ENCODE data around the gene TMEM245. TPM values are rescaled to one million over a fixed set of nuclear protein-coding genes. Genes with fewer than 3 reads are reported as not detected.

The TMEM245 gene
- total and polyA plus RNA-seq, 9 donors: 29.4 to 43.3 (median 39.4) TPM

GRCh38 chr9:109050444-109050843 lies 69.3 kb downstream of the TMEM245 start:
- 63% methylated on average over 3 of the region's 7 CpGs for WGBS (ENCODE audit: insufficient coverage)
- Histone ChIP-seq H3K36me3 (ENCODE audit: control insufficient read depth, insufficient read depth, low read length) (peaks cover 54% of the 10 kb centered on the region), H3K27me3 (ENCODE audit: control insufficient read depth, insufficient read depth, low read length) (no peaks in the 10 kb centered on the region), H3K4me1 (ENCODE audit: control insufficient read depth, insufficient read depth, low read length) (no peaks in the 10 kb centered on the region), H3K4me3 (ENCODE audit: low read length) (no peak overlapping the region), H3K27ac (ENCODE audit: low read length) (no peak overlapping the region), H3K9me3 (replicated peaks; ENCODE audit: control insufficient read depth, low read depth, low read length) (no peaks in the 10 kb centered on the region)
- DNase-seq: no peak

DNA sequence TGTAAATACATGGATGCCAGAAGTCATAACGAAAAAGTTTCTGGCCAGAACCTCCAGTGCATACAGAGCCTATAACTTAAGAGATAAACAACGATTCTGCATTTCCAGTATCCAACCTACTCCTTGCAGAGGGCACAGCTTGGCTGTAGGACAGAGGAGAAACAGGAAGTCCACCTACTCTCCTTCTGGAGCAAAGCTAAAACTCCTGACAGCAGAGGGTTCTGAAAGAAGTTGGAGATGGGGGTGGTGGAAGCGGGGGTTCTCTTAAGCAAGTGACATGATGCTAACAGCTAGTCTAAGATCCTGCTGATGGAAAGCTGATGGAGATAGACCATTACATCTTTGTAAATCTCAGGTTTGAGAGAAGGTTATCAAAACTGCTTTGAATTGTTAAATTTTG lies 70.9 kb downstream of the TMEM245 start:
- no CpG with 5 or more reads among the region's 3 CpGs for WGBS (ENCODE audit: insufficient coverage)
- Histone ChIP-seq H3K4me1 (ENCODE audit: control insufficient read depth, insufficient read depth, low read length) (no peaks in the 10 kb centered on the region), H3K36me3 (ENCODE audit: control insufficient read depth, insufficient read depth, low read length) (peaks cover 61% of the 10 kb centered on the region), H3K4me3 (ENCODE audit: low read length) (no peak overlapping the region), H3K27me3 (ENCODE audit: control insufficient read depth, insufficient read depth, low read length) (no peaks in the 10 kb centered on the region), H3K27ac (ENCODE audit: low read length) (no peak overlapping the region), H3K9me3 (replicated peaks; ENCODE audit: control insufficient read depth, low read depth, low read length) (no peaks in the 10 kb centered on the region)
- no peak for DNase-seq

GRCh38 chr9:109047259-109047658 lies 72.5 kb downstream of the TMEM245 start:
- Histone ChIP-seq H3K9me3 (replicated peaks; ENCODE audit: control insufficient read depth, low read depth, low read length) (peaks cover 3% of the 10 kb centered on the region), H3K4me3 (ENCODE audit: low read length) (no peak overlapping the region), H3K4me1 (ENCODE audit: control insufficient read depth, insufficient read depth, low read length) (no peaks in the 10 kb centered on the region), H3K27me3 (ENCODE audit: control insufficient read depth, insufficient read depth, low read length) (no peaks in the 10 kb centered on the region), H3K27ac (ENCODE audit: low read length) (no peak overlapping the region), H3K36me3 (ENCODE audit: control insufficient read depth, insufficient read depth, low read length) (peaks cover 61% of the 10 kb centered on the region)
- DNase-seq: no peak
- no CpG with 5 or more reads among the region's 2 CpGs for WGBS (ENCODE audit: insufficient coverage)

GRCh38 chr9:109046346-109046745 lies 73.4 kb downstream of the TMEM245 start:
- no peaks in the 10 kb centered on the region for H3K27me3 ChIP-seq (ENCODE audit: control insufficient read depth, insufficient read depth, low read length)
- no peak overlapping the region for H3K4me3 ChIP-seq (ENCODE audit: low read length)
- DNase-seq: no peak
- H3K36me3 ChIP-seq (ENCODE audit: control insufficient read depth, insufficient read depth, low read length): peaks cover 58% of the 10 kb centered on the region
- no CpG with 5 or more reads among the region's 1 CpG for WGBS (ENCODE audit: insufficient coverage)
- no peak overlapping the region for H3K27ac ChIP-seq (ENCODE audit: low read length)
- H3K4me1 ChIP-seq (ENCODE audit: control insufficient read depth, insufficient read depth, low read length): no peaks in the 10 kb centered on the region
- peaks cover 6% of the 10 kb centered on the region for H3K9me3 ChIP-seq (replicated peaks; ENCODE audit: control insufficient read depth, low read depth, low read length)

DNA sequence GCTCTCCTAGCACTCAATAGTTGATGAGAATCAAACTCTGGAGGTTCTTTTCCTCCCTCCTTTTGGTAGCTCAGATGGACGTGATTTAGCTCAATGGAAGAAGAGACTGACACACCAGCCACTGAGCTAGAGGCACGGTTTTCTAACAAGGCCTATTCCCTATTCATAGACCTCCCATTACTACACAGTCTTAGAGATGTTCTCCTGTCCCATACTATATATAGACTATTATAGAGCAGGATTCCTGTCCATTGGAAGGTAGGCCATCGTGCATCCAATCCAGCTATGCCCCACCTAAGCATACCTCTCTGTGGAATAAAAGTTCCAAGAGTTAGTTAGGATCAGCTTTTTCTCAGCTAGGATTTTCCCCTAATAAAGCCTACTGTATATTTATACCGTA lies 76.2 kb downstream of the TMEM245 start:
- 100% methylated on average over 1 of the region's 4 CpGs for WGBS (ENCODE audit: insufficient coverage)
- Histone ChIP-seq H3K27ac (ENCODE audit: low read length) (no peak overlapping the region), H3K27me3 (ENCODE audit: control insufficient read depth, insufficient read depth, low read length) (no peaks in the 10 kb centered on the region), H3K4me1 (ENCODE audit: control insufficient read depth, insufficient read depth, low read length) (no peaks in the 10 kb centered on the region), H3K9me3 (replicated peaks; ENCODE audit: control insufficient read depth, low read depth, low read length) (peaks cover 6% of the 10 kb centered on the region), H3K4me3 (ENCODE audit: low read length) (no peak overlapping the region), H3K36me3 (ENCODE audit: control insufficient read depth, insufficient read depth, low read length) (peaks cover 36% of the 10 kb centered on the region)
- DNase-seq: no peak

- no CpG with 5 or more reads among the region's 4 CpGs for WGBS (ENCODE audit: insufficient coverage)
- Histone ChIP-seq H3K27ac (ENCODE audit: low read length) (no peak overlapping the region), H3K27me3 (ENCODE audit: control insufficient read depth, insufficient read depth, low read length) (no peaks in the 10 kb centered on the region), H3K9me3 (replicated peaks; ENCODE audit: control insufficient read depth, low read depth, low read length) (peaks cover 6% of the 10 kb centered on the region), H3K4me3 (ENCODE audit: low read length) (no peak overlapping the region), H3K4me1 (ENCODE audit: control insufficient read depth, insufficient read depth, low read length) (no peaks in the 10 kb centered on the region), H3K36me3 (ENCODE audit: control insufficient read depth, insufficient read depth, low read length) (peaks cover 37% of the 10 kb centered on the region)
- DNase-seq: no peak
These were observed 79.2 kb downstream of the TMEM245 start for GRCh38 chr9:109040571-109040970.

GRCh38 chr9:109039539-109039938 lies 80.2 kb downstream of the TMEM245 start:
- Histone ChIP-seq H3K4me1 (ENCODE audit: control insufficient read depth, insufficient read depth, low read length) (no peaks in the 10 kb centered on the region), H3K36me3 (ENCODE audit: control insufficient read depth, insufficient read depth, low read length) (peaks cover 31% of the 10 kb centered on the region), H3K27ac (ENCODE audit: low read length) (no peak overlapping the region), H3K9me3 (replicated peaks; ENCODE audit: control insufficient read depth, low read depth, low read length) (peaks cover 6% of the 10 kb centered on the region), H3K27me3 (ENCODE audit: control insufficient read depth, insufficient read depth, low read length) (no peaks in the 10 kb centered on the region), H3K4me3 (ENCODE audit: low read length) (no peak overlapping the region)
- no peak for DNase-seq
- WGBS (ENCODE audit: insufficient coverage): 84% methylated on average over 3 of the region's 4 CpGs

DNA sequence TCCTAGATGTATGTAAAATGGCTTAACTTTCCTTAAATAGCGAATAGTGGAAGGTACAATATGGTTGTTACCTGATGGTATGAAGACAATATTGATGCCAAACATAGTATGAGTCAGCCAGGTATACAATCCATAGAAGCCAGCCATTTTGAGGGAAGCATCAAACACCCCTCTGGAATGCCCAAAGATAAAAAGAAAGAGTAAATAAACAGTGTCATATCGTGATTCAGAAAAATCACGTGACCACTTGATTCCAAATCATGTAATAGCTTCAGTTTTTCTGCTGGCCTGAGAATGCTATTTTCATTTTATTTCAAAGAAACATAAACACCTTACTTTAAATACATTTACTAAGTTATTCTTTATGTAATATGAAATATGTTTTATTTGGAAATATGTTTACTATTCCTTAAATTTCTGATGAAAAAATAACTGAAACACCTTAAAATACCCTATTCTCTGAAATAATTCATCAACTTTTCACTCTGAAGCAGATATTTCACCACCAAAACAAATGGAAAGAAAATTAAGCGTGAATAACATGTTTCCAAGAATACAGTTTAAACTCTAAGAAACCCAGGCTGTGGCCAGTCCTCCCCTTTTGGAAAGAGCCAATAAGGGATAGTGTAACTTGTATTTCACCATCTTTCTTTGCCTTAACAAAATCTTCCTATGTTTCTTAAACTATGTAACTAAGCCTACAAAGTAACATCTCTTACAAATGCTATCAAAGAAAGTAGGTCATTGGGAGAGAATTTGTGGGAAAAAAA lies 81.6 kb downstream of the TMEM245 start:
- WGBS (ENCODE audit: insufficient coverage): no CpG with 5 or more reads among the region's 4 CpGs
- DNase-seq: no peak
- H3K36me3 ChIP-seq (ENCODE audit: control insufficient read depth, insufficient read depth, low read length): peaks cover 30% of the 10 kb centered on the region
- no peaks in the 10 kb centered on the region for H3K4me1 ChIP-seq (ENCODE audit: control insufficient read depth, insufficient read depth, low read length)
- no peak overlapping the region for H3K4me3 ChIP-seq (ENCODE audit: low read length)
- peaks cover 6% of the 10 kb centered on the region for H3K9me3 ChIP-seq (replicated peaks; ENCODE audit: control insufficient read depth, low read depth, low read length)
- no peak overlapping the region for H3K27ac ChIP-seq (ENCODE audit: low read length)
- H3K27me3 ChIP-seq (ENCODE audit: control insufficient read depth, insufficient read depth, low read length): no peaks in the 10 kb centered on the region

DNA sequence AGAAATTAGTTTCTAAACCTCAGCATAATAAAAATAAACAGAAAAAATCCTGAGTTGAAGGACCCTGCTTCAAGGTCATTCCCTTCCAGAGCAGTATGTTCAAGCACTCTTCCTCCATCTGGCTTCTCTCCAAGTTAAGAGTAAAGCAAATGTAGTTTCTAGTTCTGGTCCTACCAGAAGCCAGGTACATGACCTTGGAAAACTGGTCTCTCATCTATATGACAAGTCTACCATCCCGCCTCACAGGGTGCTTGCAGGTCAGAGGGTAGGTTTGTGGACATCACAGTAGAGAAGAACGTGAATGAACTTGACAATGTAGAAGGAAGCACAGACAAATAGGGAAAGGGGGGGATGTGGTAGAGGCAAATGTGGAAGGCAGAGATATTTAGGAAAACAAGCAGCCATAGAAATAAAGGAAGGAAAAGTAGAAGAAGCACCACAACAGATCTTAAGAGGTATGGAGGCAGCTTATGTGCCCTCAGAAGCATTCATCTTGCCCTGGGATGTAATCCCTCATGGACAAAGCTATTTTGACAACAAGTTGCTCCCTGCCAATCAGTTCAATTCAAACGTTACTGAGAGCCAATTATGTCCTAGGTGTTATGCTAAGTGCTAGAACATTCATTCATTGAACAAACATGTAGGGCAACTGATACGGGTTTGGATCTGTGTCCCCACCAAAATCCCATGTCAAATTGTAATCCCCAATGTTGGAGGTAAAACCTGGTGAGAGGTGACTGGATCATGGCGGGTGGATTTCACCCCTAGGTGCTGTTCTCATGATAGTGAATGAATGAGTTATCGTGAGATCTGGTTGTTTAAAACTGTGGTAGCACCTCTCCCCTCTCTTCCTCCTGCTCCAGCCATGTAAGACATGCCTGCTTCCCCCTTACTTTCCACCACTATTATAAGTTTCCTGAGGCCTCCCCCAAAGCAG lies 82.7 kb downstream of the TMEM245 start:
- peak; percentile 5 for DNase-seq
- Histone ChIP-seq H3K4me1 (ENCODE audit: control insufficient read depth, insufficient read depth, low read length) (no peaks in the 10 kb centered on the region), H3K27me3 (ENCODE audit: control insufficient read depth, insufficient read depth, low read length) (no peaks in the 10 kb centered on the region), H3K36me3 (ENCODE audit: control insufficient read depth, insufficient read depth, low read length) (peaks cover 31% of the 10 kb centered on the region), H3K9me3 (replicated peaks; ENCODE audit: control insufficient read depth, low read depth, low read length) (peaks cover under 1% of the 10 kb centered on the region), H3K27ac (ENCODE audit: low read length) (no peak overlapping the region), H3K4me3 (ENCODE audit: low read length) (no peak overlapping the region)
- 87% methylated on average over 2 of the region's 6 CpGs for WGBS (ENCODE audit: insufficient coverage)

DNA sequence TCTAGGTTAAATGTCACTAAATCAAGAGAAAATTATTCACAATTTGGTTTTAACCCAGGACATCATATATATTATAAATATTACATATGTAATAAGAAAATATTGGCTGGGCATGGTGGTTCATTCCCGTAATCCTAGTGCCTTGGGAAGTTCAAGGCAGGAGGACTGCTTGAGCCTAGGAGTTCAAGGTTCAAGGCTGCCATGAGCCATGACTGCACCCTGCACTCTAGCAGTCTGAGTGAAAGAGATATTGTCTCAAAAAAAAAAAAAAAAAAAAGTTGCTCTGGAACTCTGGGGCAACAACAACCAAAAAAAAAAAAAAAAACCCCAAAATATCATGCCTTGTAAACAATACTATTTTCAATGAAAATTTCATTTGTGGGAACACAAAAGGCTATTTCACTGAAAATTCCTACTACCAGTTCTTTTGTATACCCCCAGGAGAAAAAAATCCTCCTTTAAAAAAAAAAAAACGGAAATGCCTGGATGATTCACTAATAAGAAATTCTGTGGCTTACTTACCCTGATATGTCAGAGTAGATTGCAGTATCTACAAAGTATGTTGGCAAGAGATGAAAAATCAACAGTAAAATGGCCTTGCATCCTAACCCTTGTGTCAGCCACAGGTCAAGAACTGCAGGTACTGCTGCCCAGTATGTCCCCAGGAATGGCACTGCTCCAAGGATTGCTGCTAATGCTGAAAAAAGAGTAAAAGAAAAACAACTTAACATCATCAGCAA lies 83.9 kb downstream of the TMEM245 start:
- Histone ChIP-seq H3K4me1 (ENCODE audit: control insufficient read depth, insufficient read depth, low read length) (no peaks in the 10 kb centered on the region), H3K27ac (ENCODE audit: low read length) (no peak overlapping the region), H3K36me3 (ENCODE audit: control insufficient read depth, insufficient read depth, low read length) (peaks cover 29% of the 10 kb centered on the region), H3K9me3 (replicated peaks; ENCODE audit: control insufficient read depth, low read depth, low read length) (no peaks in the 10 kb centered on the region), H3K27me3 (ENCODE audit: control insufficient read depth, insufficient read depth, low read length) (no peaks in the 10 kb centered on the region), H3K4me3 (ENCODE audit: low read length) (no peak overlapping the region)
- DNase-seq: no peak
- WGBS (ENCODE audit: insufficient coverage): no CpG with 5 or more reads among the region's 2 CpGs

All from muscle of leg (tissue), 11 donors.